ENCODE measurements around the gene VOPP1.

DNA sequence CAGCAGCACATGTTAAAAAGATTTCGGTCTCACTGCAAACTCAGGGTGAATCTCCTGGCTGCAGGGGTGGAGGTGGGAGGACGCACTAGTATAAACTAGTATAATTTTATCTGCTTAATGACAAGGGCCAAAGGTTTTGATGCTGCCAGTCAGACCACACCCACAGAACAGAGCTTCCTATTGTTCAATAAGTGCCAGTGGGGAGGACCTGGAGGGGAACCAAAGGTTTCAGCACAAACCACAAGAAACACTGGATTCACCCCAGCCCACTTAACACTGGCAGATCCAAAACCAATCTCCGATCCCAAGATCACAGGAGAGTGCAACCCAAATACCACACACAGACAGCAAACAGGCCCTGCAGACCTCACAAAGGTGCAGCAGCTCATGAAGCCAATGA, 6.6 kb downstream of the VOPP1 start:
- TF ChIP-seq POLR2A (IDR thresholded peaks at IDR 0.05) (no peak), EP300 (IDR thresholded peaks at IDR 0.05; ENCODE audit: low read depth) (no peak), POLR2AphosphoS5 (IDR thresholded peaks at IDR 0.05) (no peak)
- TF ChIP-seq, protein P1, sequence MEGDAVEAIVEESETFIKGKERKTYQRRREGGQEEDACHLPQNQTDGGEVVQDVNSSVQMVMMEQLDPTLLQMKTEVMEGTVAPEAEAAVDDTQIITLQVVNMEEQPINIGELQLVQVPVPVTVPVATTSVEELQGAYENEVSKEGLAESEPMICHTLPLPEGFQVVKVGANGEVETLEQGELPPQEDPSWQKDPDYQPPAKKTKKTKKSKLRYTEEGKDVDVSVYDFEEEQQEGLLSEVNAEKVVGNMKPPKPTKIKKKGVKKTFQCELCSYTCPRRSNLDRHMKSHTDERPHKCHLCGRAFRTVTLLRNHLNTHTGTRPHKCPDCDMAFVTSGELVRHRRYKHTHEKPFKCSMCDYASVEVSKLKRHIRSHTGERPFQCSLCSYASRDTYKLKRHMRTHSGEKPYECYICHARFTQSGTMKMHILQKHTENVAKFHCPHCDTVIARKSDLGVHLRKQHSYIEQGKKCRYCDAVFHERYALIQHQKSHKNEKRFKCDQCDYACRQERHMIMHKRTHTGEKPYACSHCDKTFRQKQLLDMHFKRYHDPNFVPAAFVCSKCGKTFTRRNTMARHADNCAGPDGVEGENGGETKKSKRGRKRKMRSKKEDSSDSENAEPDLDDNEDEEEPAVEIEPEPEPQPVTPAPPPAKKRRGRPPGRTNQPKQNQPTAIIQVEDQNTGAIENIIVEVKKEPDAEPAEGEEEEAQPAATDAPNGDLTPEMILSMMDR (IDR thresholded peaks at IDR 0.05) = no peak

All from transverse colon (tissue), 4 donors.